Stimulated activated naive CD8-positive, alpha-beta T cell treated with anti-CD3 and anti-CD28 coated beads, Interleukin-15, Interleukin-2, amounts not matched to agents 100 ng/mL and 50 ng/mL, for 24 hours (primary cell): ENCODE measurements around the gene TMEM209.
"Not testable (repeated sequence)": the region's sequence is repeated elsewhere in the genome, so short reads cannot be mapped to it uniquely, and the experiment has no call there.

Source experiments
- H3K27ac Mint-ChIP-seq: one replicate; pipeline ENCODE4 v1.8.0; 2021; ENCODE audit warnings: mild to moderate bottlenecking, mixed read lengths
- H3K27me3 Mint-ChIP-seq: one replicate; pipeline ENCODE4 v1.8.0; 2021; ENCODE audit warnings: mixed read lengths
- H3K36me3 Mint-ChIP-seq: one replicate; pipeline ENCODE4 v1.8.0; 2021; ENCODE audit warnings: low read depth, mixed read lengths
- H3K4me1 Mint-ChIP-seq: one replicate; pipeline ENCODE4 v1.8.0; 2021; ENCODE audit warnings: low read depth, mixed read lengths
- H3K4me3 Mint-ChIP-seq: one replicate; pipeline ENCODE4 v1.8.0; 2021; ENCODE audit warnings: mild to moderate bottlenecking, mixed read lengths
- H3K9me3 Mint-ChIP-seq: one replicate; pipeline ENCODE4 v1.8.0; 2021; ENCODE audit warnings: mixed read lengths

The TMEM209 gene

DNA sequence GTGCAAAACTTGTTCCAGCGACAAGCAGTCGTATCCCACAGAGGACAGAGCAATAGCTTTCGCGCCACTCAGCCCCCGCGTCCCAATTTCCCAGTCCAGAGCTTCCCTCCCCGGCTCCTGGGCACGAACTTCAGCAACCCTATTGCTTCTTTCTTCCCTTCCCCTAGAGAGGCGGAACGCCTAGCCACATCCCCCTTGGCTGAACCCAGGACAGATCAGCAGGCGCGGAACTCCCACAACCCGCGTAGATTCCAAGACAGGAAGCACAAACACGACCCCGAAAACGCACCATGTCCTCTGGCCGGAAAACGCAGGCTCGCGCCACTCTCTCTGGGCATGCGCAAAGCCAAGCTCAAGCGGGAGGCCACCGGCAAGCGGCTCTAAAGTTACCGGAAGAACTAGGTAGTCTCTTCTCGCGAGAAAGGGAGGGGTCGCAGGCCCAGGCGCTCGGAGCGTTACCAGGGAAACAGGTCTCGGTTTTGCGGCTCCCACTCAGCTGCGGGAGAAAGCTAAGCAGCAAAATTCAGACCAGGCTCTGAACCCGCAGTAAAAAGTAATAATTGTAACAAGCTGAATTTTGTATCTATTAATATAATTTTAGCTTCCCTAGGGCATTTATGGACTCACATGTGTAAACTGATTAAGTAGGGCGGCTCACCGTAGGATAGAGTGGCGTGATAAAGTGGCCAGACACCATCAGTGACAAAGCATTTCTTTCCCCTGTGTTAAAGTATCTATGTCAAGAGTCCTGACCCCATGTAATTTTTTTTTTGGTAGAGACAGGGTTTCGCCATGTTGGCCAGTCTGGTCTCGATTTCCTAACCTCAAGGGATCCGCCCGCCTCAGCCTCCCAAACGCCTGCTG is at the start of gene TMEM209:
Gene TMEM209 (minus strand): TSS at position 323 of the 864 bp plus-strand sequence. CDS start 31 bp downstream, at position 292.
- H3K27ac Mint-ChIP-seq: peak within 1 kb of the TSS; percentile 99
- no peaks in the 10 kb centered on the region for H3K9me3 Mint-ChIP-seq
- peaks cover 31% of the 10 kb centered on the region for H3K4me1 Mint-ChIP-seq
- peak within 1 kb of the TSS; percentile 98 for H3K4me3 Mint-ChIP-seq
- peaks cover 32% of the 10 kb centered on the region for H3K36me3 Mint-ChIP-seq
- no peaks in the 10 kb centered on the region for H3K27me3 Mint-ChIP-seq

DNA sequence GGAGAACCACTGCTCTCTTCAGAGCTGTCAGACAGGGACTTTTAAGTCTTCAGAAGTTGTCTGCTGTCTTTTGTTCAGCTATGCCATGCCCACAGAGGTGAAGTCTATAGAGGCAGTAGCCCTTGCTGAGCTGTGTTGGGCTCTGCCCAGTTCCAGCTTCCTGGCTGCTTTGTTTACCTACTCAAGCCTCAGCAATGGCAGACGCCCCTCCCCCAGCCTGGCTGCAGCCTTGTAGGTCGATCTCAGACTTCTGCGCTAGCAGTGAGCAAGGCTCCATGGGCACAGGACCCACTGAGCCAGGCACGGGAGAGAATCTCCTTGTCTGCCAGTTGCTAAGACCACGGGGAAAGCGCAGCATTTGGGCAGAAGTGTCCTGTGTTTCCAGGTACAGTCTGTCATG is 49.3 kb upstream of the TMEM209 start:
- H3K36me3 Mint-ChIP-seq: peaks cover 7% of the 10 kb centered on the region
- H3K4me3 Mint-ChIP-seq: no peak overlapping the region
- no peaks in the 10 kb centered on the region for H3K4me1 Mint-ChIP-seq
- H3K27me3 Mint-ChIP-seq: peaks cover 12% of the 10 kb centered on the region
- H3K27ac Mint-ChIP-seq: no peak overlapping the region
- H3K9me3 Mint-ChIP-seq: peaks cover 9% of the 10 kb centered on the region

DNA sequence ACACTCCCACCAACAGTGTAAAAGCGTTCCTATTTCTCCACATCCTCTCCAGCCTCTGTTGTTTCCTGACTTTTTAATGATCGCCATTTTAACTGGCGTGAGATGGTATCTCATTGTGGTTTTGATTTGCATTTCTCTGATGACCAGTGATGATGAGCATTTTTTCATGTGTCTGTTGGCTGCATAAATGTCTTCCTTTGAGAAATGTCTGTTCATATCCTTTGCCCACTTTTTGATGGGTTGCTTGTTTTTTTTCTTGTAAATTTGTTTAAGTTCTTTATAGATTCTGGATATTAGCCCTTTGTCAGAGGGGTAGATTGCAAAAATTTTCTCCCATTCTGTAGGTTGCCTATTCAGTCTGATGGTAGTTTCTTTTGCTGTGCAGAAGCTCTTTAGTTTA is 44.4 kb upstream of the TMEM209 start:
- H3K36me3 Mint-ChIP-seq, H3K27ac Mint-ChIP-seq, H3K4me3 Mint-ChIP-seq, H3K27me3 Mint-ChIP-seq, H3K4me1 Mint-ChIP-seq, H3K9me3 Mint-ChIP-seq: not testable (repeated sequence)

DNA sequence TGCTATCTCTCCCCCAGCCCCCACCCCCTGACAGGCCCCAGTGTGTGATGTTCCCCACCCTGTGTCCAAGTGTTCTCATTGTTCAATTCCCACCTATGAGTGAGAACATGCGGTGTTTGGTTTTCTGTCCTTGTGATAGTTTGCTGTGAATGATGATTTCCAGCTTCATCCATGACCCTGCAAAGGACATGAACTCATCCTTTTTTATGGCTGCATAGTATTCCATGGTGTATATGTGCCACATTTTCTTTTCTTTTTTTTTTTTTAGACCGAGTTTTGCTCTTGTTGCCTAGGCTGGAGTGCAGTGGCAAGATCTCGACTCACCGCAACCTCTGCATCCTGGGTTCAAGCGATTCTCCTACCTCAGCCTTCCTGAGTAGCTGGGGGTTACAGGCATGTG is 43.6 kb upstream of the TMEM209 start:
- not testable (repeated sequence) for H3K9me3 Mint-ChIP-seq, H3K4me3 Mint-ChIP-seq, H3K27ac Mint-ChIP-seq, H3K36me3 Mint-ChIP-seq, H3K4me1 Mint-ChIP-seq, H3K27me3 Mint-ChIP-seq

DNA sequence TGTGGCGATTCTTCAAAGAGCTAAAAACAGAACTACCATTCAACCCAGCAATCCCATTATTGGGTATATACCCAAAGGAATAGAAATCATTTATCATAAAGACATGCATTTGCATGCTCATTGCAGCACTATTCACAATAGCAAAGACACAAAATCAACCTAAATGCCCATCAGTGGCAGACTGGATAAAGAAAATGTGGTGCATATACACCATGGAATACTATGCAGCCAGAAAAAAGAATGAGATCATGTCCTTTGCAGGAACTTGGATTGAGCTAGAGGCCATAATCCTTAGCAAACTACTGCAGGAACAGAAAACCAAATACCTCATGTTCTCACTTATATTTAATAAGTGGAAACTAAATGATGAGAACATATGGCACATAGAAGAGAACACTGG is 41.3 kb upstream of the TMEM209 start:
- H3K27ac Mint-ChIP-seq, H3K9me3 Mint-ChIP-seq, H3K4me3 Mint-ChIP-seq, H3K27me3 Mint-ChIP-seq, H3K36me3 Mint-ChIP-seq: not testable (repeated sequence)
- H3K4me1 Mint-ChIP-seq: peaks cover 10% of the 10 kb centered on the region

DNA sequence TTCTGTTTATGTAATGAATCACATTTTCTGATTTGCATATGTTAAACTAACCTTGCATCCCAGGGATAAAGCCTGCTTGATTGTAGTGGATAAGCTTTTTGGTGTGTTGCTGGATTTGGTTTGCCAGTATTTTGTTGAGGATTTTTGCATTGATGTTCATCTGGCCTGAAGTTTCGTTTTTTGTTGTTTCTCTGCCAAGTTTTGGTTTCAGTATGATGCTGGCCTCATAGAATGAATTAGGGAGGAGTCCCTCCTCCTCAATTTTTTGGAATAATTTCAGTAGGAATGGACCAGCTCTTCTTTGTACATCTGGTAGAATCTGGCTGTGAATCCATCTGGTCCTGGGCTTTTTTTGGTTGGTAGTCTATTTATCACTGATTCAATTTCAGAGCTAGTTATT is 38.3 kb upstream of the TMEM209 start:
- not testable (repeated sequence) for H3K27me3 Mint-ChIP-seq, H3K27ac Mint-ChIP-seq, H3K36me3 Mint-ChIP-seq, H3K4me3 Mint-ChIP-seq, H3K9me3 Mint-ChIP-seq
- peaks cover 10% of the 10 kb centered on the region for H3K4me1 Mint-ChIP-seq

DNA sequence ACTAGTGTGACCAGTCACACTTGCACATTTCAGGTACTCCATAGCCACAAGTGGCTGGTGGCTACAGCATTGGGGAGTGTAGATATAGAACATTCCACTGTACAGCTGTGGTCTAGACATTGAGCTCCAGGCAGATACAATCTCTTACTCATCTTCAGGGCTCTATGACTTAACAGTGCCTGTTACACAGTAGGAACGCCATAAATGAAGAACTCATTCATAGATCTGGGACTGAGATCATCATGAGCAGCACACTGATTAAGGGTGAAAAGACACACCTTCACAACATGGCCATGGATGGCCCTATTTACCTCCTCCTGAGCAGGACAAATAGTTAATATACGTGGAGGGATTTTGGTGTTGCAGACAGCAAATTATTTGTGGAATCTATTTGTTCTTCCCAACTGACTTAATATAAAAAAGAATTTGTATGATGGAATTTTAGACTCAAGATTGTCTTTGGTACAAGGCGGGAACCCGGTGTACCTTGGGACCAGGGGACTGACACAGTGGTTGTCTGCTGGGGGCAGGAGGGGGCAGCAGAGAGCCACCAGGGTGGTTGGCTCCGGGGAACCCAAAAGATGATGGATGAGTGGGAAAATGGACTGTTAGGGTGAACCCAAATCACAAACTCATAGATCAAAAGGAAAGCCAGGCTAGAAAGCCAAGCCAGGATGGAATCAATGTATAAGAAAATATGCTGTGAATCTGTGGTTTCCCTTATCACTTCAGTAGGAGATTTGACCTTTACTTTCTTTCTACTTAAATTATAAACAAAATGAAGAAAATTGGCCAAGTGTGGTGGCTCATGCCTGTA is 37.2 kb upstream of the TMEM209 start:
- Mint-ChIP-seq H3K36me3 (no peaks in the 10 kb centered on the region), H3K27me3 (peaks cover under 1% of the 10 kb centered on the region), H3K27ac (no peak overlapping the region), H3K4me3 (no peak overlapping the region), H3K9me3 (no peaks in the 10 kb centered on the region), H3K4me1 (peaks cover 10% of the 10 kb centered on the region)

DNA sequence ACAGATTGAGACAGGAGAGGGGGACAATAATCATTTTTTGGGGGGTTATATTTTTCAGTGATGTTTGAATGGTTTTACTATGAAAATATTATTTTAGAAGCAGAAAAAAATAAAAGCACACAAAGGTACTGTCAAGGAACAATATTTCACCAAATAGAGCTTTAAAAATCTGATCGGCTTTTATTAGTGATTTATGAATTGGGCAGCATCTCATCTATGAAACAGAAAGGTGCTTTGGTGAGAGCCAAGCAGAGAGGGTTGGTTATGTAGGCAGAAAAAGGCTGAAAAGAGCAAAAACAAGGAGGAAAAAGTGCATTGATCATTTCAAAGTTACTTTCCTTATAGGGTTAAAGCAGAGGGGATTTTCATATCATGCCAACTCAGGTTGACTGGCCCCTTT is 35.0 kb upstream of the TMEM209 start:
- no peaks in the 10 kb centered on the region for H3K9me3 Mint-ChIP-seq
- H3K4me3 Mint-ChIP-seq: no peak overlapping the region
- H3K27me3 Mint-ChIP-seq: peaks cover 3% of the 10 kb centered on the region
- H3K27ac Mint-ChIP-seq: no peak overlapping the region
- H3K36me3 Mint-ChIP-seq: no peaks in the 10 kb centered on the region
- peaks cover 10% of the 10 kb centered on the region for H3K4me1 Mint-ChIP-seq

DNA sequence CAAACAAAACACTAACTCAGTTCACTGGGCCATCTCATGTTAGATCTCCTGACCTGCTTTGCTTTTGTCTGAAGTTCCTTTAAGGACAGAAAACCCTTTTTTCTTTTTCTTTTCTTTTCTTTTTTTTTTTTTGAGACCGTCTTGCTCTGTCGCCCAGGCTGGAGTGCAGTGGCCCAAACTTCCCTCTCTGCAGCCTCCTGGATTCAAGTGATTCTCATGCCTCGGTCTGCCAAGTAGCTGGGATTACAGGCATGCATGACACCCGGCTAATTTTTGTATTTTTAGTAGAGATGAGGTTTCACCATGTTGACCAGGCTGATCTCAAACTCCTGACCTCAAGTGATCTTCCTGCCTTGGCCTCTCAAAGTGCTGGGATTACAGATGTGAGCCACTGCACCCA is 31.2 kb upstream of the TMEM209 start:
- not testable (repeated sequence) for H3K36me3 Mint-ChIP-seq, H3K27ac Mint-ChIP-seq, H3K4me1 Mint-ChIP-seq, H3K9me3 Mint-ChIP-seq, H3K27me3 Mint-ChIP-seq, H3K4me3 Mint-ChIP-seq

DNA sequence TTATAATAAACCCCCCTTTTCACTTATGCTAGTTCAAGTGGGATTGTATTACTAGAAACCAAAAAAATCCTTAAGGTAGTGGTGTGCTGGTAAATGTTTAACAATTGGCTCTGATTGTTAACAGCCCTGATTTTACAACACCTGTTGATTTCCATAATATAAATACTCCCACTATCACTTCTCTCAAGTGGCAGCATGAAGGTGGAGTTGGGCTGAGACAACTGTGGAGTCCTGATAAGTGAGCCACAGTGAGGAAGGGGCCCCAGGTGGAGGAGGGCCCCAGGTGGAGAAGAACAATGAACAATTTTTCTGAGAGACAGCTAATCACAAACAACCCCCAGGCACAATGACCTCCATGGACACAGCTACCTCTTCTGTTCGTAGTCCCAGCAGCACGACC is 28.9 kb upstream of the TMEM209 start:
- Mint-ChIP-seq H3K4me1 (no peaks in the 10 kb centered on the region), H3K4me3 (no peak overlapping the region), H3K27ac (no peak overlapping the region), H3K9me3 (no peaks in the 10 kb centered on the region), H3K36me3 (no peaks in the 10 kb centered on the region), H3K27me3 (peaks cover 3% of the 10 kb centered on the region)

DNA sequence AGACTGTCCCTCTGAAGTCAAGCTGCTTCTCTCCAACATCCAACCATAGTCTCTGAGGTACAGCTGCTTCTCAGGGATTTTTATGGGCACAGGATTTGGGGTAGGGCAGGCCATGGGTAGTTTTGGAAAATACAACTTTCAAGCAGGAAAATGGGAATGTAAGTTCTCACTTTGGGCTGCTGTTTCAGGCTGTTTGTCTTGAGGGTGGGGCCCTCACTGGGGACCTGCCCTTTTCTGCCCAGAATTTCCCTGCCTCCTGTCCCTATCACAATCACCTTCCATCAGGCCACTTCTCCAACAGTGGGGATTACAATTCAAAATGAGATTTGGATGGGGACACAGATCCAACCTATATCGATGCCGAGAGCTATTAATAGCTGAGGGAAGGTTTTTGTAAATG is 27.0 kb upstream of the TMEM209 start:
- H3K36me3 Mint-ChIP-seq: no peaks in the 10 kb centered on the region
- H3K4me1 Mint-ChIP-seq: no peaks in the 10 kb centered on the region
- H3K4me3 Mint-ChIP-seq: no peak overlapping the region
- H3K27me3 Mint-ChIP-seq: peaks cover 1% of the 10 kb centered on the region
- H3K27ac Mint-ChIP-seq: no peak overlapping the region
- no peaks in the 10 kb centered on the region for H3K9me3 Mint-ChIP-seq

DNA sequence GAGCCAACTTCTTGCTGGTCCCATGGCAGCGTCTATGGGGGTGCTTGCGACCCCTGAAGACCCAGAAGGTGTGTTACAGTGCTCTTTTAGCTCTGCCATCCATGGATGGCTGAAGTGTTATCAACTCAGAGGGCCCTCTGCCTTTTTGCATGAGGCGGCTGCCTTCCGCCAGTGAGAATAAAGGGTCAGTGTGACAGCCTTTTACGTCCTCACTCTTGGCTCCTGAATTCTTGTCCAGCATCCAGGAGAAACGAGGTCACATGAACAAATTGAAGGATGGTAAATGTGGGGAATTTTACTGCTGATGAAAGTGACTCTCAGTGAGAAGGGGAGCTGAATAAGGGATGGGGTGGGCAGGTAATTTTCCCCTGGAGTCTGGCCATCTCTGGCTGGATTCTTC is 26.6 kb upstream of the TMEM209 start:
- Mint-ChIP-seq H3K4me3 (no peak overlapping the region), H3K27ac (no peak overlapping the region), H3K4me1 (no peaks in the 10 kb centered on the region), H3K27me3 (no peaks in the 10 kb centered on the region), H3K36me3 (no peaks in the 10 kb centered on the region), H3K9me3 (no peaks in the 10 kb centered on the region)

DNA sequence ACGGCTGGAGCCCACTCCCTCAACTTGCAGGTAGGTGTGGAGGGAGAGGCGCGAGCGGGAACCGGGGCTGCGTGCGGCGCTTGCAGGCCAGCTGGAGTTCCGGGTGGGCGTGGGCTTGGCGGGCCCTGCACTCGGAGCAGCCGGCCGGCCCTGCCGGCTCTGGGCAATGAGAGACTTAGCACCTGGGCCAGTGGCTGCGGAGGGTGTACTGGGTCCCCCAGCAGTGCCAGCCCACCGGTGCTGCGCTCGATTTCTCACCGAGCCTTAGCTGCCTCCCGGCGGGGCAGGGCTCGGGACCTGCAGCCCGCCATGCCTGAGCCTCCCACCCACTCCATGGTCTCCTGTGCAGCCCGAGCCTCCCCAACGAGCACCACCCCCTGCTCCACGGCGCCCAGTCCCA is 24.8 kb upstream of the TMEM209 start:
- H3K27ac Mint-ChIP-seq, H3K4me3 Mint-ChIP-seq, H3K36me3 Mint-ChIP-seq, H3K9me3 Mint-ChIP-seq, H3K27me3 Mint-ChIP-seq, H3K4me1 Mint-ChIP-seq: not testable (repeated sequence)

DNA sequence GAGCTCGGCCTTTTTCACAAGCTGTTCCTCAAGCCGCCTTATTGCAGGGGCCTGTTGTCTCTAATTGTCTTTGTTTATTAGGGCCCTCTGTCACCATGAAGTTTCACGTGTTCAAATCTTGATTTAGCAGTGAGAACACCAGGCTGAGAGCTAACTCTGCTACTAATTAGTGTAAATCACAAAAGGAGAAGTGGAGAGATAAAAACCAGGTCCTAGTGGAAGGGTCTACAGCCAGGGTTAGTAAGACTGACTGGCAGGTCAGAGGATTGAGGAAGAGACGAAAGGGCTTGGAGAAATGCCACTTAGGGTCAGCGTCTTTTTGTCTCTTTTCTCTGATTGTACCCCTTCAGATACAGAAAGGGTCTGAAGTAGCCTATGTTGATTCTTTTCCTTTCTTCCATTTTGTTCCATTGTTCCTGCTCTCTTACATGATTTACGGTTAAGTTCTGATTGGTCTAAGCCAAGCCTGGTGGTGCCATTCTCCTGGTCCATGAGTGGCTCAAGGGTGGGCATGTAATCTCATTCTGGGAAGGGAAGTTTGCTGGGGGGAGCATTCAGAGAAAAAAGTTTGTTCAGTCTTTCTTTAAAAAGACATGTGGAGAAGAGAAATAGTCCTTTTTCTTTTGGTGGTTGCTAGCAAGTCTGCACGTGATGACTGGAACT is 23.8 kb upstream of the TMEM209 start:
- Mint-ChIP-seq H3K4me1 (no peaks in the 10 kb centered on the region), H3K4me3 (no peak overlapping the region), H3K27ac (no peak overlapping the region), H3K27me3 (no peaks in the 10 kb centered on the region), H3K9me3 (no peaks in the 10 kb centered on the region), H3K36me3 (no peaks in the 10 kb centered on the region)

DNA sequence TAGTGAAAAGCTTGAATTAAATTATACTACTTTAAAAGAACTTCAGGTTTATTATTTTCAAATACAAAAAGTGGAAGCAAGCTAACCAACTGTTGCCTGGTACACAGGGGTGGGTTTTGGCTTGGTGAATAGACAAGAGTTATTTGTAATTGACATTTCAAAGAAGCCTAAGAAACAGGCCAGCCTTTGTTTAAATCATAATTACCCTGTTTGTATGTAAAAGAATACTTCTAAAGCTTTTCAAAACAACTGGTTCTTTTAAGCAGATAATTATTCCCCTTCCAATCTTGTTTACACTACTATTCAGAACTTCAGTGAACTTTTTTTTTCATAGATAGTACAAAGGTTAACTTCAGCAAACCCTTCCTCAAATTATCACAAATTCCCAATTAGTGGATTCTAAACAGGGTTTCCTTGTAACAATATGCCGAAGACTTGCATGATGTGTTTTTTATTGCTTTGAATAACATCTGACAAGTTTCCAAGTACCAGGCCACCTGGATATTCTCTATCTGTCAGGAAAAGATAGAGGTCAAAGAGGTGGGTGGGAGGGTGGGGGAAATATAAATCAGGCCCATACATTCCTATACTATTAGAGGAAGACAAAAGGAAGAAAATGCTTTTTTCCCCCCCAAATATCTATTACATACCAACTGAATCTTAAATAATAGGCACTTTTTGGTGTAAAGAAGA is 22.8 kb upstream of the TMEM209 start:
- Mint-ChIP-seq H3K36me3 (no peaks in the 10 kb centered on the region), H3K9me3 (no peaks in the 10 kb centered on the region), H3K4me1 (no peaks in the 10 kb centered on the region), H3K27me3 (no peaks in the 10 kb centered on the region), H3K27ac (no peak overlapping the region), H3K4me3 (no peak overlapping the region)
